ENCODE measurements around the gene CYP2W1. TPM values are rescaled to one million over a fixed set of nuclear protein-coding genes. Genes with fewer than 3 reads are reported as not detected.

The CYP2W1 gene
- not detected for total RNA-seq

GRCh38 chr7:983004-983615 lies at the start of gene CYP2W1:
Gene CYP2W1 (plus strand): TSS chr7:983181. CDS start chr7:983212, 31 bp downstream.

GRCh38 chr7:954330-955238 lies 28.4 kb upstream of the CYP2W1 start, which contains the start of gene ADAP1:
Gene ADAP1 (minus strand): TSS chr7:954680. CDS start chr7:954477, 203 bp downstream.

GRCh38 chr7:974820-975681 lies 7.9 kb upstream of the CYP2W1 start, which contains the start of gene COX19:
Gene COX19 (minus strand): TSS chr7:975549. CDS start chr7:975509, 40 bp downstream.

Small RNAs within 50 kb of the gene (small RNA-seq; reads per million reads assigned to genes)
- gene MIR339: 41.8 reads per million, percentile 96 among the genes with 10 or more reads in this experiment

Other genes with a start within 250 kb of the CYP2W1 start
- gene SUN1, start 150.7 kb upstream of the CYP2W1 start, total RNA-seq: 128 TPM
- 17.5 TPM for gene GET4, start 106.6 kb upstream of the CYP2W1 start, total RNA-seq
- gene ADAP1, start 28.5 kb upstream of the CYP2W1 start, total RNA-seq: 50.3 TPM
- 21.7 TPM for gene COX19, start 7.6 kb upstream of the CYP2W1 start, total RNA-seq
- gene GPR146, start 61.4 kb downstream of the CYP2W1 start, total RNA-seq: 3.2 TPM
- 3.0 TPM for gene GPER1, start 104.9 kb downstream of the CYP2W1 start, total RNA-seq
- gene ZFAND2A, start 177.0 kb downstream of the CYP2W1 start, total RNA-seq: 28.6 TPM
- gene UNCX, start 249.7 kb downstream of the CYP2W1 start, total RNA-seq: 2.3 TPM

Data from diencephalon (tissue), 1 donor.